HepG2 (cell line): ENCODE results near the gene CUL4A. TPM values are rescaled to one million over a fixed set of nuclear protein-coding genes. Genes with fewer than 3 reads are reported as not detected.

ENCODE experiments used
- AKNA ChIP-seq: sonication (generic); formaldehyde crosslinking; IDR thresholded peaks from 2 replicates; pipeline ENCODE4 v1.4.0; 2020; ENCODE audit warnings: missing genetic modification reagents, borderline replicate concordance
- BHLHE40 ChIP-seq: IDR thresholded peaks from 2 replicates; pipeline ENCODE4 v1.6.1; 2011; ENCODE audit warnings: low read length, improper control_type of control experiment
- EED ChIP-seq: sonication (generic); formaldehyde crosslinking; IDR thresholded peaks from 2 replicates; pipeline ENCODE4 v1.5.0; 2020; ENCODE audit warnings: mild to moderate bottlenecking, missing genetic modification reagents
- HOXA3 ChIP-seq: sonication (generic); formaldehyde crosslinking; IDR thresholded peaks from 2 replicates; pipeline ENCODE4 v1.5.0; 2020; ENCODE audit warnings: missing genetic modification reagents
- KAT8 ChIP-seq: IDR thresholded peaks from 2 replicates; pipeline ENCODE4 v1.6.1; 2016; ENCODE audit warnings: missing genetic modification reagents, missing compliant biosample characterization
- NFE2L2 ChIP-seq: fragments of 150-350 bp; IDR thresholded peaks from 2 replicates; pipeline ENCODE4 v1.6.1; 2014; ENCODE audit warnings: low read length
- PHF21A ChIP-seq: sonication (generic); formaldehyde crosslinking; IDR thresholded peaks from 2 replicates; pipeline ENCODE4 v1.5.0; 2020; ENCODE audit warnings: mild to moderate bottlenecking, missing genetic modification reagents
- RNF2 ChIP-seq: fragments of 450-650 bp; conservative IDR thresholded peaks from 2 replicates; pipeline ENCODE4 v1.6.1; 2016; ENCODE audit warnings: low read depth
- SKI ChIP-seq: fragments of 450-650 bp; IDR thresholded peaks from one replicate; pipeline ENCODE4 v1.6.1; 2018; ENCODE audit warnings: mild to moderate bottlenecking; ENCODE audit not compliant: partially characterized antibody
- TRAFD1 ChIP-seq: sonication (generic); formaldehyde crosslinking; IDR thresholded peaks from 2 replicates; pipeline ENCODE4 v1.5.1; 2020; ENCODE audit warnings: missing genetic modification reagents, mild to moderate bottlenecking, borderline replicate concordance
- ZBTB8A ChIP-seq: sonication (generic); formaldehyde crosslinking; IDR thresholded peaks from 2 replicates; pipeline ENCODE4 v1.4.0; 2020; ENCODE audit warnings: mild to moderate bottlenecking, low read depth, missing genetic modification reagents, borderline replicate concordance
- ZFAT ChIP-seq: sonication (generic); formaldehyde crosslinking; conservative IDR thresholded peaks from 2 replicates; pipeline ENCODE4 v1.8.1; 2023; ENCODE audit warnings: missing genetic modification reagents, inconsistent platforms
- ZNF235 ChIP-seq: sonication (generic); formaldehyde crosslinking; IDR thresholded peaks from 2 replicates; pipeline ENCODE4 v1.8.1; 2023; ENCODE audit warnings: mild to moderate bottlenecking, missing genetic modification reagents, borderline replicate concordance
- ZNF282 ChIP-seq: fragments of 450-650 bp; IDR thresholded peaks from 2 replicates; pipeline ENCODE4 v1.6.1; 2018; ENCODE audit not compliant: partially characterized antibody
- ZSCAN25 ChIP-seq: sonication (generic); formaldehyde crosslinking; IDR thresholded peaks from 2 replicates; pipeline ENCODE4 v1.8.0; 2022; ENCODE audit warnings: mild to moderate bottlenecking, missing genetic modification reagents
- polyA plus RNA-seq, 8 experiments: library from polyadenylated mRNA; depleted of rRNA in 3 of 8; stranded (reverse) in 7 of 8; unstranded in 1 of 8; fragments of >200 nt; fragmentation: Illumina TruSeq in 4 of 8; extraction: Trizol in 4 of 8; gene quantifications; 2 replicates each; pipeline versions ENCODE4 v1.2.1 to v1.2.3, GENCODE V29; 2011 to 2016; ENCODE audit warnings: low read depth in 4 of 8, missing spikeins in 1 of 8, mixed read lengths in 1 of 8; ENCODE audit not compliant: insufficient read depth in 1 of 8
- total RNA-seq, 5 experiments: library from RNA; depleted of rRNA; stranded (reverse); fragments of >200 nt; fragmentation: Illumina TruSeq; extraction: Trizol; gene quantifications; 2 replicates each; pipeline ENCODE4 v1.2.3, GENCODE V29; 2016; ENCODE audit warnings: low read depth in 1 of 5
- TF ChIP-seq, protein P1 (sequence below): sonication (generic); formaldehyde crosslinking; IDR thresholded peaks from 2 replicates; pipeline ENCODE4 v1.8.0; 2022; ENCODE audit warnings: missing genetic modification reagents, mild to moderate bottlenecking, moderate library complexity, borderline replicate concordance
- TF ChIP-seq, protein P2 (sequence below): sonication (generic); formaldehyde crosslinking; IDR thresholded peaks from 2 replicates; pipeline ENCODE4 v1.8.1; 2023; ENCODE audit warnings: mild to moderate bottlenecking, inconsistent platforms, moderate library complexity, missing genetic modification reagents, borderline replicate concordance
- TF ChIP-seq, protein P3 (sequence below): IDR thresholded peaks from 2 replicates; pipeline ENCODE4 v1.6.1; 2018; ENCODE audit warnings: missing genetic modification reagents, mild to moderate bottlenecking, missing compliant biosample characterization

The CUL4A gene
- total and polyA plus RNA-seq, 2 of the 13 experiments (the other 11 are each of a cell fraction or from before 2014, with no cell fraction given) = 51.2 to 75.3 TPM

- TF ChIP-seq PHF21A (CRISPR knock-in tag) (peak; percentile 66; the same call in 1 of the 2 replicates), EED (CRISPR knock-in tag) (no peak), ZNF282 (no peak), SKI (peak; percentile 22), ZFAT (no peak), KAT8 (CRISPR knock-in tag) (peak; percentile 30; the same call in 1 of the 2 replicates), ZNF235 (CRISPR knock-in tag) (peak; percentile 54; the same call in 1 of the 2 replicates), HOXA3 (peak; percentile 84), TRAFD1 (CRISPR knock-in tag) (no peak), ZBTB8A (no peak), NFE2L2 (no peak), AKNA (CRISPR knock-in tag) (no peak), ZSCAN25 (CRISPR knock-in tag) (peak; percentile 47; the same call in 1 of the 2 replicates), RNF2 (no peak), BHLHE40 (peak; percentile 87)
- TF ChIP-seq, protein P1, sequence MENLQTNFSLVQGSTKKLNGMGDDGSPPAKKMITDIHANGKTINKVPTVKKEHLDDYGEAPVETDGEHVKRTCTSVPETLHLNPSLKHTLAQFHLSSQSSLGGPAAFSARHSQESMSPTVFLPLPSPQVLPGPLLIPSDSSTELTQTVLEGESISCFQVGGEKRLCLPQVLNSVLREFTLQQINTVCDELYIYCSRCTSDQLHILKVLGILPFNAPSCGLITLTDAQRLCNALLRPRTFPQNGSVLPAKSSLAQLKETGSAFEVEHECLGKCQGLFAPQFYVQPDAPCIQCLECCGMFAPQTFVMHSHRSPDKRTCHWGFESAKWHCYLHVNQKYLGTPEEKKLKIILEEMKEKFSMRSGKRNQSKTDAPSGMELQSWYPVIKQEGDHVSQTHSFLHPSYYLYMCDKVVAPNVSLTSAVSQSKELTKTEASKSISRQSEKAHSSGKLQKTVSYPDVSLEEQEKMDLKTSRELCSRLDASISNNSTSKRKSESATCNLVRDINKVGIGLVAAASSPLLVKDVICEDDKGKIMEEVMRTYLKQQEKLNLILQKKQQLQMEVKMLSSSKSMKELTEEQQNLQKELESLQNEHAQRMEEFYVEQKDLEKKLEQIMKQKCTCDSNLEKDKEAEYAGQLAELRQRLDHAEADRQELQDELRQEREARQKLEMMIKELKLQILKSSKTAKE (CRISPR knock-in tag) = no peak
- TF ChIP-seq, protein P2, sequence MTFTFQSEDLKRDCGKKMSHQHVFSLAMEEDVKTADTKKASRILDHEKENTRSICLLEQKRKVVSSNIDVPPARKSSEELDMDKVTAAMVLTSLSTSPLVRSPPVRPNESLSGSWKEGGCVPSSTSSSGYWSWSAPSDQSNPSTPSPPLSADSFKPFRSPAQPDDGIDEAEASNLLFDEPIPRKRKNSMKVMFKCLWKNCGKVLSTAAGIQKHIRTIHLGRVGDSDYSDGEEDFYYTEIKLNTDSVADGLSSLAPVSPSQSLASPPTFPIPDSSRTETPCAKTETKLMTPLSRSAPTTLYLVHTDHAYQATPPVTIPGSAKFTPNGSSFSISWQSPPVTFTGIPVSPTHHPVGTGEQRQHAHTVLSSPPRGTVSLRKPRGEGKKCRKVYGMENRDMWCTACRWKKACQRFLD (CRISPR knock-in tag) = no peak
- TF ChIP-seq, protein P3, sequence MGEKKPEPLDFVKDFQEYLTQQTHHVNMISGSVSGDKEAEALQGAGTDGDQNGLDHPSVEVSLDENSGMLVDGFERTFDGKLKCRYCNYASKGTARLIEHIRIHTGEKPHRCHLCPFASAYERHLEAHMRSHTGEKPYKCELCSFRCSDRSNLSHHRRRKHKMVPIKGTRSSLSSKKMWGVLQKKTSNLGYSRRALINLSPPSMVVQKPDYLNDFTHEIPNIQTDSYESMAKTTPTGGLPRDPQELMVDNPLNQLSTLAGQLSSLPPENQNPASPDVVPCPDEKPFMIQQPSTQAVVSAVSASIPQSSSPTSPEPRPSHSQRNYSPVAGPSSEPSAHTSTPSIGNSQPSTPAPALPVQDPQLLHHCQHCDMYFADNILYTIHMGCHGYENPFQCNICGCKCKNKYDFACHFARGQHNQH (CRISPR knock-in tag) = no peak
Measured at GRCh38 chr13:113220141-113220598, 10.8 kb downstream of the CUL4A start (continued).
